Measurements from ENCODE around the gene INPP5K. TPM values are rescaled to one million over a fixed set of nuclear protein-coding genes. Genes with fewer than 3 reads are reported as not detected.
A peak's percentile ranks its signal among the peaks of the same experiment; 100 is the strongest.

The INPP5K gene
- total RNA-seq, 4 donors from 2014 or later = 102 to 196 (median 114) TPM

GRCh38 chr17:1493291-1493980 is 23.0 kb downstream of the INPP5K start:
- Histone ChIP-seq H3K27me3 (no peaks in the 10 kb centered on the region), H3K36me3 (peaks cover 0 to 23% of the 10 kb centered on the region in 2 donors), H3K27ac (peak overlapping the region; percentile 78 to 87 (median 84)), H3K4me1 (peaks cover 51 to 61% of the 10 kb centered on the region in 2 donors), H3K9me3 (no peaks in the 10 kb centered on the region), H3K4me3 (peak overlapping the region in 2 of 4 donors; percentile 65 to 73)
- in situ Hi-C loops (cut with MboI; ENCODE audit: low sequenced_read_pairs in 4 of 4) (no loop called here), intact Hi-C loops (cut with DNase I; ENCODE audit: low total_unique reads) (no loop called here)
- DNase-seq (no peak), ATAC-seq (no peak)
- TF ChIP-seq POLR2A (IDR thresholded peaks at IDR 0.05) (no peak), CTCF (IDR thresholded peaks at IDR 0.05 in 4 of 5, conservative IDR thresholded peaks at IDR 0.05 in 1 of 5) (no peak)

- Histone ChIP-seq H3K36me3 (peaks cover 0 to 18% of the 10 kb centered on the region in 2 donors), H3K27ac (peak within 1 kb of the TSS; percentile 78 to 87 (median 84)), H3K9me3 (no peaks in the 10 kb centered on the region), H3K4me3 (peak within 1 kb of the TSS; percentile 59 to 73 (median 67)), H3K27me3 (no peaks in the 10 kb centered on the region), H3K4me1 (peaks cover 54 to 67% of the 10 kb centered on the region in 2 donors)
- in situ Hi-C loops (cut with MboI; ENCODE audit: low sequenced_read_pairs in 4 of 4) (no loop called here), intact Hi-C loops (cut with DNase I; ENCODE audit: low total_unique reads) (no loop called here)
- ATAC-seq = no peak
- TF ChIP-seq POLR2A (IDR thresholded peaks at IDR 0.05) = no peak
- no peak for TF ChIP-seq CTCF (IDR thresholded peaks at IDR 0.05 in 4 of 5, conservative IDR thresholded peaks at IDR 0.05 in 1 of 5)
- DNase-seq = peak in 1 of 2 donors; percentile 28
Measured at GRCh38 chr17:1492249-1493206, 23.9 kb downstream of the INPP5K start, which contains the start of gene MYO1C. MYO1C (minus strand) TSS chr17:1492686; CDS start chr17:1492487, 199 bp downstream.

GRCh38 chr17:1491443-1492248 is 24.8 kb downstream of the INPP5K start:
- peak in 1 of 2 donors; percentile 44 for DNase-seq
- in situ Hi-C loops (cut with MboI; ENCODE audit: low sequenced_read_pairs in 4 of 4) (no loop called here), intact Hi-C loops (cut with DNase I; ENCODE audit: low total_unique reads) (no loop called here)
- H3K36me3 ChIP-seq = peaks cover 0 to 9% of the 10 kb centered on the region in 2 donors
- H3K9me3 ChIP-seq = no peaks in the 10 kb centered on the region
- peak; percentile 32 to 33 for TF ChIP-seq POLR2A (IDR thresholded peaks at IDR 0.05)
- TF ChIP-seq CTCF (IDR thresholded peaks at IDR 0.05 in 4 of 5, conservative IDR thresholded peaks at IDR 0.05 in 1 of 5) = no peak
- peaks cover 63 to 72% of the 10 kb centered on the region in 2 donors for H3K4me1 ChIP-seq
- no peaks in the 10 kb centered on the region for H3K27me3 ChIP-seq
- peak overlapping the region; percentile 78 to 92 (median 84) for H3K27ac ChIP-seq
- peak overlapping the region; percentile 64 to 87 (median 67) for H3K4me3 ChIP-seq
- ATAC-seq = peak; percentile 45 to 51
